B cell (primary cell): ENCODE results near the gene MYRFL. TPM values are rescaled to one million over a fixed set of nuclear protein-coding genes. Genes with fewer than 3 reads are reported as not detected.

Experiments used
- ATAC-seq: fragments of 200-7000 bp; cut with Tn5 transposase; one replicate; pipeline ENCODE4 v1.10.0; 2021; ENCODE audit warnings: low read depth, mild to moderate bottlenecking, moderate number of reproducible peaks, moderate library complexity
- CTCF ChIA-PET: fragments of 350-600 bp; sonication (Branson Sonifier 250); formaldehyde crosslinking; loops from one replicate; lab custom pipeline; 2021; ENCODE audit warnings: antibody characterized with exemption, inconsistent platforms; lab: Charles Lee
- POLR2A ChIA-PET: fragments of 350-600 bp; sonication (Branson Sonifier 250); formaldehyde crosslinking; loops from one replicate; lab custom pipeline; 2021; ENCODE audit warnings: antibody characterized with exemption; lab: Charles Lee
- DNase-seq: peaks from one replicate; pipeline ENCODE4 v3.0.0; 2013
- H2AFZ ChIP-seq: 2 replicates; pipeline ENCODE4 v1.6.1; 2012; ENCODE audit warnings: mild to moderate bottlenecking, low read depth, low read length; ENCODE audit not compliant: insufficient read depth, poor library complexity, severe bottlenecking
- H3K27ac ChIP-seq, 2 donors: 1 replicate in 1 of 2; 2 replicates in 1 of 2; pipeline ENCODE4 v1.5.1; 2012 to 2013; ENCODE audit warnings: low read length in 2 of 2, mild to moderate bottlenecking in 2 of 2, moderate library complexity in 1 of 2
- H3K27me3 ChIP-seq, 4 experiments: fragments of 200-600 bp in 1 of 4; sonication (generic) in 1 of 4; replicated peaks in 1 of 4; 1 replicate in 2 of 4; 2 replicates in 2 of 4; pipeline versions ENCODE4 v1.6.1 to v1.7.0; 2013 to 2016; ENCODE audit warnings: low read length in 3 of 4, mild to moderate bottlenecking in 2 of 4, mixed read lengths in 1 of 4, moderate library complexity in 1 of 4; ENCODE audit not compliant: insufficient read depth in 4 of 4, control insufficient read depth in 3 of 4; ENCODE audit errors: control extremely low read depth in 1 of 4
- H3K36me3 ChIP-seq, 2 experiments: replicated peaks in 1 of 2; 1 replicate in 1 of 2; 2 replicates in 1 of 2; pipeline versions ENCODE4 v1.6.1 to v1.7.1; 2013; ENCODE audit warnings: low read length in 1 of 2; ENCODE audit not compliant: insufficient read depth in 2 of 2, control insufficient read depth in 1 of 2; ENCODE audit errors: control extremely low read depth in 1 of 2, extremely low read depth in 1 of 2
- H3K4me1 ChIP-seq, 2 donors: fragments of 200-600 bp in 1 of 2; sonication (generic) in 1 of 2; 1 replicate in 1 of 2; 2 replicates in 1 of 2; pipeline versions ENCODE4 v1.5.1 to v1.6.1; 2013 to 2017; ENCODE audit warnings: low read length in 2 of 2; ENCODE audit not compliant: control insufficient read depth in 2 of 2, insufficient read depth in 2 of 2
- H3K4me2 ChIP-seq: replicated peaks from 2 replicates; pipeline ENCODE3; 2012; ENCODE audit warnings: mild to moderate bottlenecking, low read depth, low read length; ENCODE audit not compliant: poor library complexity, severe bottlenecking
- H3K4me3 ChIP-seq, 5 experiments: fragments of 200-600 bp in 1 of 5; sonication (generic) in 1 of 5; 1 replicate in 3 of 5; 2 replicates in 2 of 5; pipeline versions ENCODE4 v1.5.1 to v1.7.0; 2011 to 2016; ENCODE audit warnings: low read length in 4 of 5, mild to moderate bottlenecking in 4 of 5, low read depth in 2 of 5, control low read depth in 1 of 5, moderate library complexity in 1 of 5; ENCODE audit not compliant: insufficient read depth in 1 of 5; ENCODE audit errors: control extremely low read depth in 1 of 5, extremely low read depth in 1 of 5
- H3K79me2 ChIP-seq: fragments of 200-600 bp; sonication (generic); one replicate; pipeline ENCODE4 v1.6.0; 2016; ENCODE audit warnings: low read length; ENCODE audit not compliant: control insufficient read depth, insufficient read depth
- H3K9ac ChIP-seq: fragments of 200-600 bp; sonication (generic); 2 replicates; pipeline ENCODE4 v1.6.1; 2017; ENCODE audit warnings: mild to moderate bottlenecking, low read length, moderate library complexity
- H3K9me3 ChIP-seq, 3 donors: one replicate each; pipeline versions ENCODE4 v1.6.1 to v1.7.1; 2013; ENCODE audit warnings: low read length in 2 of 3; ENCODE audit not compliant: control insufficient read depth in 2 of 3, insufficient read depth in 1 of 3; ENCODE audit errors: control extremely low read depth in 1 of 3
- H4K20me1 ChIP-seq: 2 replicates; pipeline ENCODE4 v1.6.0; 2012; ENCODE audit warnings: mild to moderate bottlenecking, low read length; ENCODE audit not compliant: insufficient read depth, control insufficient read depth, poor library complexity, severe bottlenecking
- H3K27ac Mint-ChIP-seq: one replicate; pipeline ENCODE4 v1.8.0; 2021; ENCODE audit warnings: mixed read lengths
- H3K27me3 Mint-ChIP-seq: one replicate; pipeline ENCODE4 v1.8.0; 2021; ENCODE audit warnings: mixed read lengths
- H3K4me1 Mint-ChIP-seq: one replicate; pipeline ENCODE4 v1.8.0; 2021; ENCODE audit warnings: mixed read lengths
- H3K4me3 Mint-ChIP-seq: one replicate; pipeline ENCODE4 v1.8.0; 2021; ENCODE audit warnings: mixed read lengths
- H3K9me3 Mint-ChIP-seq: one replicate; pipeline ENCODE4 v1.8.0; 2022; ENCODE audit warnings: mixed read lengths; ENCODE audit not compliant: insufficient read depth
- CTCF ChIP-seq: fragments of 200-600 bp; IDR thresholded peaks from one replicate; pipeline ENCODE4 v1.8.0; 2022; ENCODE audit warnings: antibody characterized with exemption, mild to moderate bottlenecking
- EZH2 ChIP-seq: IDR thresholded peaks from 2 replicates; pipeline ENCODE4 v1.6.1; 2012; ENCODE audit warnings: borderline replicate concordance, low read depth, mild to moderate bottlenecking, moderate library complexity, low read length; ENCODE audit not compliant: insufficient read depth, poor library complexity, severe bottlenecking
- whole genome bisulfite sequencing: methylation state at CpG from one replicate; pipeline ENCODE4 v1.1.5; 2013; ENCODE audit warnings: missing lambda C conversion rate; ENCODE audit not compliant: insufficient coverage; 5-methylcytosine and 5-hydroxymethylcytosine counted together
- intact Hi-C: fragments of 100-400 bp; cut with micrococcal nuclease; formaldehyde crosslinking; loops from one replicate; pipeline ENCODE4 v1.10.0; 2022
- polyA plus RNA-seq: library from polyadenylated mRNA; depleted of rRNA; stranded (reverse); fragments of >200 nt; gene quantifications from 2 replicates; pipeline ENCODE4 v1.2.3, GENCODE V29; 2012
- total RNA-seq, 2 donors: library from RNA; stranded (reverse); fragments of 120-200 nt in 1 of 2; gene quantifications; 1 replicate in 1 of 2; 2 replicates in 1 of 2; pipeline versions ENCODE4 v1.2.3 to v1.2.4, GENCODE V29; 2013 to 2022

Gene MYRFL
- total and polyA plus RNA-seq, 2 donors (not counting 1 experiment from before 2014, with no cell fraction given) = 0.28 TPM; not detected in 1

- ChIA-PET POLR2A (no interaction called here), CTCF (interaction anchor here (1.5 kb wide), 1 partner anchor 15 kb away, joined by 4 read pairs; no protein-coding TSS in a partner anchor)
- Mint-ChIP-seq H3K27ac (no peak overlapping the region), H3K4me3 (no peak overlapping the region), H3K27me3 (no peaks in the 10 kb centered on the region), H3K9me3 (no peaks in the 10 kb centered on the region), H3K4me1 (no peaks in the 10 kb centered on the region)
- Histone ChIP-seq H3K4me2 (no peak overlapping the region), H4K20me1 (no peaks in the 10 kb centered on the region), H3K27me3 (no peaks in the 10 kb centered on the region), H3K36me3 (no peaks in the 10 kb centered on the region), H2AFZ (no peak overlapping the region), H3K79me2 (no peaks in the 10 kb centered on the region), H3K4me3 (no peak overlapping the region), H3K9me3 (no peaks in the 10 kb centered on the region), H3K9ac (no peak overlapping the region), H3K4me1 (no peaks in the 10 kb centered on the region), H3K27ac (no peak overlapping the region)
- TF ChIP-seq EZH2 = no peak
- TF ChIP-seq CTCF = no peak
- intact Hi-C loops = no loop called here
- WGBS = 56% methylated on average over 3 of the region's 5 CpGs
- DNase-seq (no peak), ATAC-seq (no peak)
Observed at GRCh38 chr12:69916544-69917235, 91.7 kb downstream of the MYRFL start.

- H3K4me3 ChIP-seq = no peak overlapping the region
- H3K4me1 Mint-ChIP-seq = no peaks in the 10 kb centered on the region
- H3K4me1 ChIP-seq = no peaks in the 10 kb centered on the region
- H3K27me3 Mint-ChIP-seq = no peaks in the 10 kb centered on the region
- intact Hi-C loops = no loop called here
- no peak overlapping the region for H3K27ac ChIP-seq
- H3K27me3 ChIP-seq = no peaks in the 10 kb centered on the region
- DNase-seq (no peak), ATAC-seq (no peak)
- H4K20me1 ChIP-seq = no peaks in the 10 kb centered on the region
- no peaks in the 10 kb centered on the region for H3K79me2 ChIP-seq
- POLR2A ChIA-PET = no interaction called here
- no peak overlapping the region for H3K4me2 ChIP-seq
- H3K36me3 ChIP-seq = no peaks in the 10 kb centered on the region
- no peak overlapping the region for H3K4me3 Mint-ChIP-seq
- no peaks in the 10 kb centered on the region for H3K9me3 Mint-ChIP-seq
- TF ChIP-seq CTCF (no peak), EZH2 (no peak)
- H2AFZ ChIP-seq = no peak overlapping the region
- H3K9me3 ChIP-seq = no peaks in the 10 kb centered on the region
- H3K27ac Mint-ChIP-seq = no peak overlapping the region
- CTCF ChIA-PET = interaction anchor here (1.5 kb wide), 1 partner anchor 17 kb away, joined by 4 read pairs; no protein-coding TSS in a partner anchor
- H3K9ac ChIP-seq = no peak overlapping the region
- WGBS = no CpG with 5 or more reads among the region's 2 CpGs
Observed at GRCh38 chr12:69918287-69918686, 93.3 kb downstream of the MYRFL start.
